Measurements from ENCODE around the gene F5.

F5 gene

GRCh38 chr1:169485431-169486280 is 100.6 kb downstream of the F5 start, which contains the start of gene SLC19A2:
TSS of gene SLC19A2 (minus strand) at chr1:169485944. CDS start at chr1:169485766, 178 bp downstream.
- Histone ChIP-seq H3K9ac (ENCODE audit: low read length) (peak within 1 kb of the TSS; percentile 87), H3K27me3 (ENCODE audit: insufficient read depth, low read length, poor library complexity) (no peaks in the 10 kb centered on the region), H2AK5ac (ENCODE audit: low read length) (no peak within 1 kb of the TSS), H3K4me3 (ENCODE audit: low read length) (peak within 1 kb of the TSS; percentile 79), H2BK120ac (ENCODE audit: low read depth, low read length) (no peak within 1 kb of the TSS), H3K4me1 (ENCODE audit: control insufficient read depth, low read depth, low read length) (peaks cover 2% of the 10 kb centered on the region), H3K79me1 (ENCODE audit: low read length) (peaks cover 2% of the 10 kb centered on the region), H3K4ac (ENCODE audit: low read depth, low read length) (no peak within 1 kb of the TSS), H2BK15ac (replicated peaks; ENCODE audit: low read depth) (no peak within 1 kb of the TSS), H3K56ac (ENCODE audit: low read length) (peak within 1 kb of the TSS; percentile 97), H3K4me2 (ENCODE audit: low read length) (peak within 1 kb of the TSS; percentile 81), H4K5ac (ENCODE audit: low read length) (no peak within 1 kb of the TSS), H3K36me3 (ENCODE audit: control insufficient read depth, insufficient read depth, low read length) (no peaks in the 10 kb centered on the region), H3K79me2 (ENCODE audit: control insufficient read depth, insufficient read depth, low read length) (peaks cover 25% of the 10 kb centered on the region), H3K27ac (ENCODE audit: low read depth, low read length) (peak within 1 kb of the TSS; percentile 85), H2BK5ac (ENCODE audit: low read length) (peak within 1 kb of the TSS; percentile 53), H3K23ac (ENCODE audit: low read length) (no peak within 1 kb of the TSS), H3K18ac (ENCODE audit: low read length) (peak within 1 kb of the TSS; percentile 68), H4K8ac (ENCODE audit: low read depth, low read length) (no peak within 1 kb of the TSS)
- WGBS (ENCODE audit: extremely low coverage, insufficient coverage, low lambda C conversion rate): no CpG with 5 or more reads among the region's 85 CpGs
- peak; percentile 100 for DNase-seq

DNA sequence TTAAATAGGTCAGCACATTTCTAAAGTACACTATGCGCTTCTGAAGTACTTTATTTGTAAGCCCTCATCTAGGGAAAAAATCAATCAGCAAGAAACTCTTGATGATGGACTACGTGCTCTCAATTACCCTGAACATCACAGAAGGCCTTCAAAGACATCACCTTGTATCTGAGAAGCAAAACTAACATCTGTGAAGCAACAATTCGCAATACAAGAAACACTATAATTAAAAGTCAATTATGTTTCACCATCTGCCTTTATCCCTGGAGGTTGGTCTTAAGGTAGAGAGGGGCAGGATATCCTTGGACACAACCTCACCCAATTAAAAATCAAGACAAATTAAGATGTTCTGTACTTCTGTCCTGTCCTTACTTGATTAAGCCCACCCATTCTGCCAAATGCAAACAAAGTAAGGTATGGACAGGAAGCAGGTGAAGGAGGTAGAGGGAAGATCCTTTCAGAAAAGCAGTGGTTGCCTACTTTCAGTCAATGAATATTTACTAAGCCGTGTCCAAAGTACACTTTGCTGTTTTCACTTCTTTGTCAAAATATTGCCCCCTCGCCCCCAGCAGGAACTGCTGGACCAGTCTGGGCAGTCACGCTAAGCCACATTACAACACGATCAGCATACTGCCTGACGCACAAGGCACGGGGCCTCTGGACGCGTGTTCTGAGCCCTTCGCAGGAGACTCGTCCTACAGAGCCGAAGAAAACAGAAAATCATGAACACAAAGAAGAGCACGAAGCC is 101.4 kb downstream of the F5 start:
- H2BK120ac ChIP-seq (ENCODE audit: low read depth, low read length): no peak overlapping the region
- no peak overlapping the region for H4K8ac ChIP-seq (ENCODE audit: low read depth, low read length)
- peak overlapping the region; percentile 87 for H3K9ac ChIP-seq (ENCODE audit: low read length)
- H3K79me2 ChIP-seq (ENCODE audit: control insufficient read depth, insufficient read depth, low read length): peaks cover 30% of the 10 kb centered on the region
- peaks cover 2% of the 10 kb centered on the region for H3K4me1 ChIP-seq (ENCODE audit: control insufficient read depth, low read depth, low read length)
- H3K4ac ChIP-seq (ENCODE audit: low read depth, low read length): no peak overlapping the region
- no peak overlapping the region for H3K18ac ChIP-seq (ENCODE audit: low read length)
- no peak overlapping the region for H2AK5ac ChIP-seq (ENCODE audit: low read length)
- H3K36me3 ChIP-seq (ENCODE audit: control insufficient read depth, insufficient read depth, low read length): no peaks in the 10 kb centered on the region
- H3K23ac ChIP-seq (ENCODE audit: low read length): no peak overlapping the region
- peak overlapping the region; percentile 79 for H3K4me3 ChIP-seq (ENCODE audit: low read length)
- H2BK5ac ChIP-seq (ENCODE audit: low read length): no peak overlapping the region
- peak overlapping the region; percentile 97 for H3K56ac ChIP-seq (ENCODE audit: low read length)
- H3K27me3 ChIP-seq (ENCODE audit: insufficient read depth, low read length, poor library complexity): no peaks in the 10 kb centered on the region
- no CpG with 5 or more reads among the region's 15 CpGs for WGBS (ENCODE audit: extremely low coverage, insufficient coverage, low lambda C conversion rate)
- H4K5ac ChIP-seq (ENCODE audit: low read length): no peak overlapping the region
- H3K4me2 ChIP-seq (ENCODE audit: low read length): peak overlapping the region; percentile 81
- H3K79me1 ChIP-seq (ENCODE audit: low read length): peaks cover 2% of the 10 kb centered on the region
- no peak overlapping the region for H2BK15ac ChIP-seq (replicated peaks; ENCODE audit: low read depth)
- DNase-seq: peak; percentile 57
- H3K27ac ChIP-seq (ENCODE audit: low read depth, low read length): no peak overlapping the region

DNA sequence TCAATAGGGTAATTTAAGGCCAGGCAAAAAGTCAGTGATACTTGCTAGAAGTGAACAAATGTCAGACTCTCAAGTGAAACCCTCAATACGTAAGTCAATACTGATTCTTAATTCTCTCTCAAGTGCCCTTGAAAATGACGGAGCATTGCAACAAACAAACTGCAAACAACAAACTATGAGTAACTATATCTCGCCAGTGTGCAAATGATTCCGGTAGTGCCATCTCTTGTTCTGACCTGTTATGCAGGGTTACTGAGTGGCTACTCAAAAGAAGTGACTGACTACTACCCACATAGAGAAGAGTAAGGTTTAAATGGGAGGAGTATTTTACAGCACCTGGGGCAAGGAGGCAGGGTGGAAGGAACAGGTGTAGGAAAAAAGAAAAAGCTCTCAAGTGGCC is 102.2 kb downstream of the F5 start:
- Histone ChIP-seq H3K36me3 (ENCODE audit: control insufficient read depth, insufficient read depth, low read length) (no peaks in the 10 kb centered on the region), H3K23ac (ENCODE audit: low read length) (no peak overlapping the region), H2BK15ac (replicated peaks; ENCODE audit: low read depth) (no peak overlapping the region), H3K27ac (ENCODE audit: low read depth, low read length) (no peak overlapping the region), H4K8ac (ENCODE audit: low read depth, low read length) (no peak overlapping the region), H3K9ac (ENCODE audit: low read length) (no peak overlapping the region), H3K18ac (ENCODE audit: low read length) (no peak overlapping the region), H2BK5ac (ENCODE audit: low read length) (no peak overlapping the region), H2BK120ac (ENCODE audit: low read depth, low read length) (no peak overlapping the region), H2AK5ac (ENCODE audit: low read length) (no peak overlapping the region), H3K4me2 (ENCODE audit: low read length) (no peak overlapping the region), H4K5ac (ENCODE audit: low read length) (no peak overlapping the region), H3K56ac (ENCODE audit: low read length) (no peak overlapping the region), H3K79me1 (ENCODE audit: low read length) (peaks cover 2% of the 10 kb centered on the region), H3K4me1 (ENCODE audit: control insufficient read depth, low read depth, low read length) (peaks cover 2% of the 10 kb centered on the region), H3K4ac (ENCODE audit: low read depth, low read length) (no peak overlapping the region), H3K79me2 (ENCODE audit: control insufficient read depth, insufficient read depth, low read length) (peaks cover 32% of the 10 kb centered on the region), H3K27me3 (ENCODE audit: insufficient read depth, low read length, poor library complexity) (no peaks in the 10 kb centered on the region), H3K4me3 (ENCODE audit: low read length) (no peak overlapping the region)
- no CpG with 5 or more reads among the region's 4 CpGs for whole genome bisulfite sequencing (ENCODE audit: extremely low coverage, insufficient coverage, low lambda C conversion rate)
- no peak for DNase-seq

GRCh38 chr1:169483500-169483966 is 102.7 kb downstream of the F5 start:
- H3K27ac ChIP-seq (ENCODE audit: low read depth, low read length): no peak overlapping the region
- H3K4me1 ChIP-seq (ENCODE audit: control insufficient read depth, low read depth, low read length): peaks cover 2% of the 10 kb centered on the region

GRCh38 chr1:169479363-169480066 is 106.8 kb downstream of the F5 start:
- H3K79me1 ChIP-seq (ENCODE audit: low read length): peaks cover 8% of the 10 kb centered on the region
- H3K9ac ChIP-seq (ENCODE audit: low read length): no peak overlapping the region
- no peaks in the 10 kb centered on the region for H3K27me3 ChIP-seq (ENCODE audit: insufficient read depth, low read length, poor library complexity)
- H3K79me2 ChIP-seq (ENCODE audit: control insufficient read depth, insufficient read depth, low read length): peaks cover 34% of the 10 kb centered on the region
- H3K4me1 ChIP-seq (ENCODE audit: control insufficient read depth, low read depth, low read length): no peaks in the 10 kb centered on the region
- no peak for DNase-seq
- H2AK5ac ChIP-seq (ENCODE audit: low read length): no peak overlapping the region
- no CpG with 5 or more reads among the region's 1 CpG for WGBS (ENCODE audit: extremely low coverage, insufficient coverage, low lambda C conversion rate)
- no peak overlapping the region for H2BK5ac ChIP-seq (ENCODE audit: low read length)
- H3K36me3 ChIP-seq (ENCODE audit: control insufficient read depth, insufficient read depth, low read length): peaks cover 3% of the 10 kb centered on the region
- no peak overlapping the region for H3K27ac ChIP-seq (ENCODE audit: low read depth, low read length)
- no peak overlapping the region for H3K56ac ChIP-seq (ENCODE audit: low read length)
- no peak overlapping the region for H4K8ac ChIP-seq (ENCODE audit: low read depth, low read length)
- no peak overlapping the region for H2BK15ac ChIP-seq (replicated peaks; ENCODE audit: low read depth)
- no peak overlapping the region for H2BK120ac ChIP-seq (ENCODE audit: low read depth, low read length)
- H3K23ac ChIP-seq (ENCODE audit: low read length): no peak overlapping the region
- no peak overlapping the region for H3K4ac ChIP-seq (ENCODE audit: low read depth, low read length)
- no peak overlapping the region for H3K18ac ChIP-seq (ENCODE audit: low read length)
- H4K5ac ChIP-seq (ENCODE audit: low read length): no peak overlapping the region
- no peak overlapping the region for H3K4me3 ChIP-seq (ENCODE audit: low read length)
- no peak overlapping the region for H3K4me2 ChIP-seq (ENCODE audit: low read length)

More at GRCh38 chr1:169483500-169483966, 102.7 kb downstream of the F5 start:
- H2BK5ac ChIP-seq (ENCODE audit: low read length): no peak overlapping the region
- H3K36me3 ChIP-seq (ENCODE audit: control insufficient read depth, insufficient read depth, low read length): no peaks in the 10 kb centered on the region
- no CpG with 5 or more reads among the region's 5 CpGs for WGBS (ENCODE audit: extremely low coverage, insufficient coverage, low lambda C conversion rate)
- no peak overlapping the region for H2AK5ac ChIP-seq (ENCODE audit: low read length)
- no peak for DNase-seq
- H2BK15ac ChIP-seq (replicated peaks; ENCODE audit: low read depth): no peak overlapping the region
- H3K4ac ChIP-seq (ENCODE audit: low read depth, low read length): no peak overlapping the region
- no peak overlapping the region for H3K9ac ChIP-seq (ENCODE audit: low read length)
- H3K79me2 ChIP-seq (ENCODE audit: control insufficient read depth, insufficient read depth, low read length): peaks cover 34% of the 10 kb centered on the region
- H2BK120ac ChIP-seq (ENCODE audit: low read depth, low read length): no peak overlapping the region
- H3K4me2 ChIP-seq (ENCODE audit: low read length): no peak overlapping the region
- peaks cover 3% of the 10 kb centered on the region for H3K79me1 ChIP-seq (ENCODE audit: low read length)
- peak overlapping the region; percentile 45 for H3K56ac ChIP-seq (ENCODE audit: low read length)
- no peak overlapping the region for H4K8ac ChIP-seq (ENCODE audit: low read depth, low read length)
- H3K27me3 ChIP-seq (ENCODE audit: insufficient read depth, low read length, poor library complexity): no peaks in the 10 kb centered on the region
- H3K23ac ChIP-seq (ENCODE audit: low read length): no peak overlapping the region
- no peak overlapping the region for H3K18ac ChIP-seq (ENCODE audit: low read length)
- H4K5ac ChIP-seq (ENCODE audit: low read length): no peak overlapping the region
- H3K4me3 ChIP-seq (ENCODE audit: low read length): no peak overlapping the region
